22Rv1 (cell line): ENCODE results near the gene ATRN.

Experiments used
- ZFX ChIP-seq: fragments of 450-650 bp; IDR thresholded peaks from 2 replicates; pipeline ENCODE4 v1.6.1; 2017; ENCODE audit warnings: antibody characterized with exemption, borderline replicate concordance
- TF ChIP-seq, protein P1 (sequence below): fragments of 450-650 bp; IDR thresholded peaks from 2 replicates; pipeline ENCODE4 v1.5.1; 2017; ENCODE audit warnings: mild to moderate bottlenecking

DNA sequence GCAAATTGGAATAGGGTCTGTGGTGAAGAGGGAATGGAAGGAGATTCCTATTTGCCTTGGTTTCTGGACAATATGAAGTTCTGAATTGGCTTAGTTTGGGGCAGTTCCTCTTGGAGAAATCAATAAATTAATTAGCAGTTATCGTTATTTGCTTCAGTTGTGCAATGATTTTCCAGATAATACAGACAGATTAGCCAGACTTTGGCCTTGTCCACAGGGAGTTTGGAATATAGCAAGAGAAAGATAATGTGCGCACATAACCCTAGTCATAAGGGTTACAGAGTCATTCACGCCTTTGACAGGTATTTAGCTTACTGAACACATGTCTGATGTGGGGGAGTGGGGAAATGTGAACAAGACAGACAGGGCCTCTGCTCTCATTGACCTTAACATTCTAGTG lies 1.3 kb downstream of the ATRN start:
- TF ChIP-seq, protein P1, sequence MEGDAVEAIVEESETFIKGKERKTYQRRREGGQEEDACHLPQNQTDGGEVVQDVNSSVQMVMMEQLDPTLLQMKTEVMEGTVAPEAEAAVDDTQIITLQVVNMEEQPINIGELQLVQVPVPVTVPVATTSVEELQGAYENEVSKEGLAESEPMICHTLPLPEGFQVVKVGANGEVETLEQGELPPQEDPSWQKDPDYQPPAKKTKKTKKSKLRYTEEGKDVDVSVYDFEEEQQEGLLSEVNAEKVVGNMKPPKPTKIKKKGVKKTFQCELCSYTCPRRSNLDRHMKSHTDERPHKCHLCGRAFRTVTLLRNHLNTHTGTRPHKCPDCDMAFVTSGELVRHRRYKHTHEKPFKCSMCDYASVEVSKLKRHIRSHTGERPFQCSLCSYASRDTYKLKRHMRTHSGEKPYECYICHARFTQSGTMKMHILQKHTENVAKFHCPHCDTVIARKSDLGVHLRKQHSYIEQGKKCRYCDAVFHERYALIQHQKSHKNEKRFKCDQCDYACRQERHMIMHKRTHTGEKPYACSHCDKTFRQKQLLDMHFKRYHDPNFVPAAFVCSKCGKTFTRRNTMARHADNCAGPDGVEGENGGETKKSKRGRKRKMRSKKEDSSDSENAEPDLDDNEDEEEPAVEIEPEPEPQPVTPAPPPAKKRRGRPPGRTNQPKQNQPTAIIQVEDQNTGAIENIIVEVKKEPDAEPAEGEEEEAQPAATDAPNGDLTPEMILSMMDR, result no peak
- TF ChIP-seq ZFX, result no peak
